GM12873 (cell line): ENCODE results near the gene GPRASP1.

Source experiments
- TF ChIP-seq, protein P1 (sequence below): IDR thresholded peaks from 2 replicates; pipeline ENCODE4 v1.5.1; 2012; ENCODE audit warnings: low read depth, mild to moderate bottlenecking, moderate library complexity, low read length, control low read depth; ENCODE audit not compliant: insufficient read depth; ENCODE audit errors: missing control alignments

The GPRASP1 gene

DNA sequence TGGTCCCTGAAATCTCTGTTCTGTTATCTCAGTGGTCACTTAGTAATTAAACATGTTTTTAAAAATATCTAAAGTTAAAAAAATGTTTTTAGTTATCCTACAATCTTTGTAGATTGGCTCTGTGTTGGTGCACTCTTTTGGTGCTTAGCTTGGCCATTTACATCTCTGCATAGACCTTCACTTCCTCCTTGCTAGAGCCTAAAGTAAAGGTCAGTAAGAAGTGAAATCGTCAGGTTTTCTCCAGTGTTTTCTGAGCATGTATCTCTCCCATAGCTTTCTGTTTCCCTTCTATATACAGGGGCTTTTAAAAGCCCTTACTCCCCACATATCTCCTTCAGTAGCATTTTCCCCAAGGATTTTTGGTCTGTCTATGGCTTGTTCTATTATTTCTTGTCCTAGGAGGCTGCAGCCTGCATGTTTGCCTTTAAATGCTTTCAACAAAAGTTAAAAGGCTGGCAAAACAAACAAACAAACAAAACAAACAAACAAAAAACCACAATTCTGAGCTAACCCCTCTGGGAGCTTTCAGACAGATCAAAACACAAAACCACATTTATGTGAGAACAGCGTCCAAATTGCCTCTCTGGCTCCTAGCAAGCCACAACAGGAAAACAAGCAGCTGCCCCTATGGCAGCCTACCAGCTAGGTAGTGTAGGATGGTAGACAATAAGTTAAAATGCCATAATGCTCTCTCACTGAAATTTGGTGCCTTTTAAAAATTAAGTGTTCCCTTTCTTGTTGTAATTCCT is 33.7 kb downstream of the GPRASP1 start:
- TF ChIP-seq, protein P1, sequence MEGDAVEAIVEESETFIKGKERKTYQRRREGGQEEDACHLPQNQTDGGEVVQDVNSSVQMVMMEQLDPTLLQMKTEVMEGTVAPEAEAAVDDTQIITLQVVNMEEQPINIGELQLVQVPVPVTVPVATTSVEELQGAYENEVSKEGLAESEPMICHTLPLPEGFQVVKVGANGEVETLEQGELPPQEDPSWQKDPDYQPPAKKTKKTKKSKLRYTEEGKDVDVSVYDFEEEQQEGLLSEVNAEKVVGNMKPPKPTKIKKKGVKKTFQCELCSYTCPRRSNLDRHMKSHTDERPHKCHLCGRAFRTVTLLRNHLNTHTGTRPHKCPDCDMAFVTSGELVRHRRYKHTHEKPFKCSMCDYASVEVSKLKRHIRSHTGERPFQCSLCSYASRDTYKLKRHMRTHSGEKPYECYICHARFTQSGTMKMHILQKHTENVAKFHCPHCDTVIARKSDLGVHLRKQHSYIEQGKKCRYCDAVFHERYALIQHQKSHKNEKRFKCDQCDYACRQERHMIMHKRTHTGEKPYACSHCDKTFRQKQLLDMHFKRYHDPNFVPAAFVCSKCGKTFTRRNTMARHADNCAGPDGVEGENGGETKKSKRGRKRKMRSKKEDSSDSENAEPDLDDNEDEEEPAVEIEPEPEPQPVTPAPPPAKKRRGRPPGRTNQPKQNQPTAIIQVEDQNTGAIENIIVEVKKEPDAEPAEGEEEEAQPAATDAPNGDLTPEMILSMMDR: no peak

DNA sequence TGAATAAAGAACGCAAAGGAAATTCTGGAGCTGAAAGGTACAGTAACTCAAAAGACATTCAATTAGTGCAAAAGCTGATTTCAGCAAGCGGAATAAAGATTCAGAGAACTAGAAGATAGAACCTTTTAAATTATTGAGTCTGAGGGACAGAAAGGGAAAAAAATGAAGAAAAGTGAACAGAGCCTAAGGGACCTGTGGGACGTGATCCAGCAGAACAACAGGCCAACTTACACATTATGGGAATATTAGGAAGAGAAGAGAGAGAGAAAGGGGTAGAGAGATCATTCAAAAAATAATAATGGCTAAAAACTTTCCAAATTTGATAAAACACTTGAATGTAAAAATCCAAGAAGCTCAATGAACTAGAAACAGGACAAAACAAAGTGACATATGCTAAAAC is 43.5 kb downstream of the GPRASP1 start:
- TF ChIP-seq, protein P1: no peak

DNA sequence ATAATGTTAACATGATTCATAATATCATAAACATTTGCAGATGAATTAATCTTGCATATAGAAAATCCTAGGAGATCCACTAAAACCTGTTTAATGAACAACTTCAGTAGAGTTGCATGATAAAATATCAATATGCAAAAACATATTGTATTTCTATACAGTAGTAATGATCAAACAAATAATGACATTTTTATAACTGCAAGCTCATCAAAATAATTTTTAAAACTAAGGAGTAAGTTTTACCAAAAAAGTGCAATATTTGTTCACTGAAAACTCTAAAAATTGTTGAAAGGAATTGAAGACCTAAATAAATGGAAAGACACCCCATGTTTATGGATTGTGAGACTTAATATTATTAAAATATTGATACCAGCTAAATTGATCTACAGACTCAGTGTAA is 45.0 kb downstream of the GPRASP1 start:
- TF ChIP-seq, protein P1: no peak

DNA sequence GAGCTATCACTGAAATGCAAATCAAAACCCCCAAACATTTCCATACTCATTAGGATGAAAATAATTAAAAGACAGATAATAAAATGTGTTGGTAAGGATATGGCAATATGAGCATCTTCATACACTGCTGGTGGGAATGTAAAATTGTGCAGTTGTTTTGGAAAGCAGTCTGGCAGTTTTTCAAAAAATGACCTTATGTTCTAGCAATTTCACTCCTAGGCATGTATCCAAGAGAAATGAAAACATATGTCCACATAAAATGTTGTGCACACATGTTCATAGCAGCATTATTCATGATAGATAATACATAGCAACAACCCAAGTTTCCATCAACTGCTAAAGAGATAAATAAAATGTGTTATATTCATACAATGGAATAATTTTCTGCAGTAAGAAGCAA is 46.2 kb downstream of the GPRASP1 start:
- TF ChIP-seq, protein P1: no peak
